GM20000 (cell line): Measurements from ENCODE around the gene PLEKHA5.

Experiments used
- DNase-seq: peaks from one replicate; pipeline ENCODE4 v3.0.0; 2012; ENCODE audit warnings: low spot score
- TF ChIP-seq, protein P1 (sequence below): IDR thresholded peaks from 2 replicates; pipeline ENCODE4 v1.5.1; 2012; ENCODE audit warnings: mild to moderate bottlenecking, control low read depth; ENCODE audit errors: extremely low read depth, missing control alignments

Gene PLEKHA5

DNA sequence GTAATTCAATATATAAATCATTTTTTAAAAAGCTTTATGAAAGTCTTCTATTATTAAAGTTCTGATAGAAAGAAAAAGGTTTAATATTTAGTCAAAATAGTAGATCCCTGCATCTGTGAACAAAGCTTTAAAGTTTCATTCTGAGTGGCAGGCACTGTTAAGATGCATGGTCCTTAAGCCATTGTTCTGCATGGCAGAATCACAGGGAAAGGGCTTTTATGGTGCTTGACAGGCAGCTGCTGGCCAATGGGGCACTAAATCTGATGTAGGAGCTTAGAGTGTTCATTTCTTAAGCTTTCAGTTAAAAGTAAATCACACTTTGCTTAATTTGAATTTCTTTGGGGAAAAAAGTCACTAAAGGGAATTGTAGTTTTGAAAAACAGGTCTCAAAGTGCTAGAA lies 148.2 kb downstream of the PLEKHA5 start:
- DNase-seq: no peak
- TF ChIP-seq, protein P1, sequence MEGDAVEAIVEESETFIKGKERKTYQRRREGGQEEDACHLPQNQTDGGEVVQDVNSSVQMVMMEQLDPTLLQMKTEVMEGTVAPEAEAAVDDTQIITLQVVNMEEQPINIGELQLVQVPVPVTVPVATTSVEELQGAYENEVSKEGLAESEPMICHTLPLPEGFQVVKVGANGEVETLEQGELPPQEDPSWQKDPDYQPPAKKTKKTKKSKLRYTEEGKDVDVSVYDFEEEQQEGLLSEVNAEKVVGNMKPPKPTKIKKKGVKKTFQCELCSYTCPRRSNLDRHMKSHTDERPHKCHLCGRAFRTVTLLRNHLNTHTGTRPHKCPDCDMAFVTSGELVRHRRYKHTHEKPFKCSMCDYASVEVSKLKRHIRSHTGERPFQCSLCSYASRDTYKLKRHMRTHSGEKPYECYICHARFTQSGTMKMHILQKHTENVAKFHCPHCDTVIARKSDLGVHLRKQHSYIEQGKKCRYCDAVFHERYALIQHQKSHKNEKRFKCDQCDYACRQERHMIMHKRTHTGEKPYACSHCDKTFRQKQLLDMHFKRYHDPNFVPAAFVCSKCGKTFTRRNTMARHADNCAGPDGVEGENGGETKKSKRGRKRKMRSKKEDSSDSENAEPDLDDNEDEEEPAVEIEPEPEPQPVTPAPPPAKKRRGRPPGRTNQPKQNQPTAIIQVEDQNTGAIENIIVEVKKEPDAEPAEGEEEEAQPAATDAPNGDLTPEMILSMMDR: no peak

- TF ChIP-seq, protein P1: no peak
- DNase-seq: no peak
These were observed 148.9 kb downstream of the PLEKHA5 start for GRCh38 chr12:19278407-19278806.

GRCh38 chr12:19282133-19282699 lies 152.7 kb downstream of the PLEKHA5 start:
- no peak for DNase-seq
- TF ChIP-seq, protein P1: no peak

DNA sequence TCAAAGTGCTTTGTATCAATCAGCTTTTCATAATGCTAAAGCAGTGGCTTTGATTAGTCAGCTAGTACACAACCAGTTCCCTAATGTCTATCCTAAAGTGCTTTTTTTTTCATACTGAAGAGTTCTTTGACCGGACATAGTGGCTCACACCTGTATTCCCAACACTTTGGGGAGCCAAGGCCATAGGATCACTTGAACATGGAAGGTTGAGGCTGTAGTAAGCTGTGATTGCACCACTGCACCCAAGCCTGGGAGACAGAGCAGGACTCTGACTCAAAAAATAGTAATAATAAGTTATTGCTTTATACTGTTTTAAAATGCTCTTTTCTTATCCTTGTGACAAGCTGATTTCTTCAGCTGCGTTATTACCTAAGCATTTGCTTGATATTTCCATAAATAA lies 155.1 kb downstream of the PLEKHA5 start:
- TF ChIP-seq, protein P1: no peak
- no peak for DNase-seq

- TF ChIP-seq, protein P1: no peak
- DNase-seq: no peak
These were observed 156.4 kb downstream of the PLEKHA5 start for GRCh38 chr12:19285793-19286448.

- TF ChIP-seq, protein P1: no peak
- DNase-seq: no peak
These were observed 157.8 kb downstream of the PLEKHA5 start for GRCh38 chr12:19287302-19287701.

GRCh38 chr12:19288161-19288560 lies 158.6 kb downstream of the PLEKHA5 start:
- DNase-seq: no peak
- TF ChIP-seq, protein P1: no peak
